K562 (cell line): ENCODE results near the gene MAP1LC3B2.

Source experiments
- CTCF ChIP-seq, 3 experiments: IDR thresholded peaks in 2 of 3; conservative IDR thresholded peaks in 1 of 3; 2 replicates each; pipeline ENCODE4 v1.5.1; 2011 to 2012; ENCODE audit warnings: low read length in 3 of 3, mild to moderate bottlenecking in 3 of 3, control low read depth in 2 of 3, improper control_type of control experiment in 1 of 3, inconsistent platforms in 1 of 3, low read depth in 1 of 3, mixed read lengths in 1 of 3, moderate library complexity in 1 of 3; ENCODE audit not compliant: insufficient read depth in 2 of 3
- EHMT2 ChIP-seq: fragments of 450-650 bp; IDR thresholded peaks from 2 replicates; pipeline ENCODE4 v1.6.1; 2018; ENCODE audit warnings: antibody characterized with exemption
- POLR2A ChIP-seq: fragments of 450-650 bp; conservative IDR thresholded peaks from 2 replicates; pipeline ENCODE4 v1.6.1; 2016
- ZBTB2 ChIP-seq: fragments of 450-650 bp; IDR thresholded peaks from 2 replicates; pipeline ENCODE4 v1.6.1; 2016; ENCODE audit warnings: antibody characterized with exemption

- TF ChIP-seq EHMT2 (peak; percentile 65; the same call in 1 of the 2 replicates), ZBTB2 (no peak), POLR2A (no peak), CTCF (IDR thresholded peaks at IDR 0.05 in 2 of 3, conservative IDR thresholded peaks at IDR 0.05 in 1 of 3; ENCODE audit: insufficient read depth in 2 of 3, low read depth in 1 of 3, low read length in 3 of 3) (no peak)
These were observed 4.1 kb downstream of the MAP1LC3B2 start for GRCh38 chr12:116563262-116563661.
